Lower leg skin (tissue), 3 donors: ENCODE measurements around the gene CCDC144A.
"Not testable (repeated sequence)": the region's sequence is repeated elsewhere in the genome, so short reads cannot be mapped to it uniquely, and the experiment has no call there.

Experiments used
- POLR2A ChIP-seq, 2 donors: fragments of 450-650 bp; IDR thresholded peaks; one replicate each; pipeline ENCODE4 v1.6.1; 2016 to 2017; ENCODE audit warnings: antibody characterized with exemption in 2 of 2, mild to moderate bottlenecking in 1 of 2, moderate library complexity in 1 of 2
- TF ChIP-seq, protein P1 (sequence below), 3 donors: fragments of 450-650 bp; IDR thresholded peaks; one replicate each; pipeline ENCODE4 v1.5.1; 2016; ENCODE audit warnings: antibody characterized with exemption in 3 of 3, mild to moderate bottlenecking in 3 of 3, moderate library complexity in 2 of 3

DNA sequence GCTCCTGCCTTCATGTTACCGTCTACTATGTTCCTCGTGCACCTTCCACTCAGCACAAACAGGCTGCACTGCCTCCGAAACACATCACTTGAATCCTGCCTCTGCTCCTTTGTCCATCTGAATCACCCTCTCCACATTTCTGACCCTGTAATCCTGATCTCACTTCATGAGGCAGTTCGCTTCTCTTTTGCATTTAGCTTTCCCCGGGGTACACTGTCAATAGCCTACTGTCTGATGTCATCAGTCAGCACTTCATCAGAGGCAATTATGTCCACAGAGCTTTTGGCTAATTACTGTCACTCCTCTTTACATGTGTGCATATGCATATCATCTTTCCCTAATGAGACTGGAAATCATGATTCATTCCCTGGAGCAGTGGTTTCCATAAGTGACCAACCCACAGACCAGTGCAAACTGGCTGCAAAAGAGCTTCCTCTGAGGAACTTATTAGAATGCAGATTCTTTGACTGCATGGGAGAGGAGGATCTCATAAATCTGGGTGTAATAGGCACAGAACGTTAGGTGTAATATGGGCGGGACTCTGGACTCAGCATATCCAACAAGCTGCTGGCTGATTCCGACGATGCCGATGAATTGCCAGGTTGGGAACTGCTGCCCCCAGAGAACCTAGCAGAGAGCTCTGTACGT, 99.0 kb downstream of the CCDC144A start:
- TF ChIP-seq POLR2A (IDR thresholded peaks at IDR 0.05) = not testable (repeated sequence)
- TF ChIP-seq, protein P1, sequence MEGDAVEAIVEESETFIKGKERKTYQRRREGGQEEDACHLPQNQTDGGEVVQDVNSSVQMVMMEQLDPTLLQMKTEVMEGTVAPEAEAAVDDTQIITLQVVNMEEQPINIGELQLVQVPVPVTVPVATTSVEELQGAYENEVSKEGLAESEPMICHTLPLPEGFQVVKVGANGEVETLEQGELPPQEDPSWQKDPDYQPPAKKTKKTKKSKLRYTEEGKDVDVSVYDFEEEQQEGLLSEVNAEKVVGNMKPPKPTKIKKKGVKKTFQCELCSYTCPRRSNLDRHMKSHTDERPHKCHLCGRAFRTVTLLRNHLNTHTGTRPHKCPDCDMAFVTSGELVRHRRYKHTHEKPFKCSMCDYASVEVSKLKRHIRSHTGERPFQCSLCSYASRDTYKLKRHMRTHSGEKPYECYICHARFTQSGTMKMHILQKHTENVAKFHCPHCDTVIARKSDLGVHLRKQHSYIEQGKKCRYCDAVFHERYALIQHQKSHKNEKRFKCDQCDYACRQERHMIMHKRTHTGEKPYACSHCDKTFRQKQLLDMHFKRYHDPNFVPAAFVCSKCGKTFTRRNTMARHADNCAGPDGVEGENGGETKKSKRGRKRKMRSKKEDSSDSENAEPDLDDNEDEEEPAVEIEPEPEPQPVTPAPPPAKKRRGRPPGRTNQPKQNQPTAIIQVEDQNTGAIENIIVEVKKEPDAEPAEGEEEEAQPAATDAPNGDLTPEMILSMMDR (IDR thresholded peaks at IDR 0.05) = not testable (repeated sequence)
